Keratinocyte (primary cell): ENCODE results near the gene RASSF7.

Source experiments
- CTCF ChIP-seq, 3 experiments: IDR thresholded peaks in 1 of 3; conservative IDR thresholded peaks in 1 of 3; optimal IDR thresholded peaks in 1 of 3; 2 replicates in 2 of 3; 3 replicates in 1 of 3; pipeline versions ENCODE3 to v1.5.1; 2011; ENCODE audit warnings: low read length in 3 of 3, mild to moderate bottlenecking in 3 of 3, moderate library complexity in 2 of 3, control low read depth in 1 of 3, inconsistent platforms in 1 of 3; ENCODE audit not compliant: insufficient read depth in 2 of 3; ENCODE audit errors: extremely low read depth in 1 of 3
- EZH2 ChIP-seq: IDR thresholded peaks from one replicate; pipeline ENCODE4 v1.6.1; 2012; ENCODE audit warnings: inconsistent platforms, mild to moderate bottlenecking, low read length, moderate library complexity

- TF ChIP-seq CTCF (optimal IDR thresholded peaks at IDR 0.05 in 1 of 3, IDR thresholded peaks at IDR 0.05 in 1 of 3, conservative IDR thresholded peaks at IDR 0.05 in 1 of 3; ENCODE audit: extremely low read depth in 1 of 3, insufficient read depth in 2 of 3, low read length in 3 of 3), result no peak
- TF ChIP-seq EZH2, result no peak
These were observed 17.7 kb downstream of the RASSF7 start for GRCh38 chr11:578276-579035.
